Activated CD8-positive, alpha-beta T cell treated with anti-CD3 and anti-CD28 coated beads for 36 hours (primary cell): Measurements from ENCODE around the gene ACAA1. TPM values are rescaled to one million over a fixed set of nuclear protein-coding genes. Genes with fewer than 3 reads are reported as not detected.

ENCODE experiments used
- ATAC-seq: fragments of 200-7000 bp; cut with Tn5 transposase; one replicate; pipeline ENCODE4 v1.10.0; 2021; ENCODE audit warnings: mild to moderate bottlenecking, moderate library complexity
- CTCF ChIA-PET: fragments of 350-600 bp; sonication (Branson Sonifier 250); formaldehyde crosslinking; loops from one replicate; lab custom pipeline; 2021; ENCODE audit warnings: antibody characterized with exemption; lab: Charles Lee
- POLR2A ChIA-PET: fragments of 350-600 bp; sonication (Branson Sonifier 250); formaldehyde crosslinking; loops from one replicate; lab custom pipeline; 2021; ENCODE audit warnings: antibody characterized with exemption; lab: Charles Lee
- DNase-seq: peaks from one replicate; pipeline ENCODE4 v3.0.0-alpha.2; 2020
- H3K27ac Mint-ChIP-seq: one replicate; pipeline ENCODE4 v1.8.0; 2021; ENCODE audit warnings: mild to moderate bottlenecking, mixed read lengths
- H3K27me3 Mint-ChIP-seq: one replicate; pipeline ENCODE4 v1.8.0; 2021; ENCODE audit warnings: mixed read lengths
- H3K36me3 Mint-ChIP-seq: one replicate; pipeline ENCODE4 v1.8.0; 2021; ENCODE audit warnings: low read depth, mixed read lengths
- H3K4me1 Mint-ChIP-seq: one replicate; pipeline ENCODE4 v1.8.0; 2021; ENCODE audit warnings: low read depth, mixed read lengths
- H3K4me3 Mint-ChIP-seq: one replicate; pipeline ENCODE4 v1.8.0; 2021; ENCODE audit warnings: mild to moderate bottlenecking, moderate library complexity, mixed read lengths
- H3K9me3 Mint-ChIP-seq: one replicate; pipeline ENCODE4 v1.8.0; 2021; ENCODE audit warnings: mixed read lengths
- CTCF ChIP-seq: fragments of 200-600 bp; IDR thresholded peaks from one replicate; pipeline ENCODE4 v1.8.0; 2022; ENCODE audit warnings: antibody characterized with exemption, mild to moderate bottlenecking
- intact Hi-C: fragments of 100-400 bp; cut with micrococcal nuclease; formaldehyde crosslinking; loops from one replicate; pipeline ENCODE4 v1.10.0; 2022
- total RNA-seq, 2 experiments: library from RNA; stranded (reverse); gene quantifications; one replicate each; pipeline ENCODE4 v1.2.3, GENCODE V29; 2021

The ACAA1 gene
- total RNA-seq, 2 experiments from 2014 or later, result 70.1 to 72.0 TPM

GRCh38 chr3:38095669-38096483 is 41.1 kb downstream of the ACAA1 start:
- Mint-ChIP-seq H3K27ac (no peak overlapping the region), H3K36me3 (no peaks in the 10 kb centered on the region), H3K9me3 (no peaks in the 10 kb centered on the region), H3K27me3 (no peaks in the 10 kb centered on the region), H3K4me3 (no peak overlapping the region), H3K4me1 (no peaks in the 10 kb centered on the region)
- ATAC-seq, result no peak
- no peak for TF ChIP-seq CTCF
- no peak for DNase-seq
- intact Hi-C loops, result no loop called here
- POLR2A ChIA-PET, result interaction anchor here (0.9 kb wide), 1 partner anchor 23 kb away, joined by 3 read pairs; no protein-coding TSS in a partner anchor
- CTCF ChIA-PET, result no interaction called here

- no peaks in the 10 kb centered on the region for H3K4me1 Mint-ChIP-seq
These were observed 41.9 kb downstream of the ACAA1 start for GRCh38 chr3:38094999-38095398.

GRCh38 chr3:38090453-38090852 is 46.5 kb downstream of the ACAA1 start:
- H3K9me3 Mint-ChIP-seq, result no peaks in the 10 kb centered on the region
- intact Hi-C loops, result no loop called here
- H3K27ac Mint-ChIP-seq, result no peak overlapping the region
- no peak for DNase-seq
- no peaks in the 10 kb centered on the region for H3K36me3 Mint-ChIP-seq
- no peak for TF ChIP-seq CTCF
- CTCF ChIA-PET, result no interaction called here
- no peaks in the 10 kb centered on the region for H3K27me3 Mint-ChIP-seq
- H3K4me1 Mint-ChIP-seq, result no peaks in the 10 kb centered on the region
- ATAC-seq, result no peak
- no peak overlapping the region for H3K4me3 Mint-ChIP-seq
- POLR2A ChIA-PET, result no interaction called here

More at GRCh38 chr3:38094999-38095398, 41.9 kb downstream of the ACAA1 start:
- ChIA-PET POLR2A (interaction anchor here (0.9 kb wide), 1 partner anchor 23 kb away, joined by 3 read pairs; no protein-coding TSS in a partner anchor), CTCF (no interaction called here)
- Mint-ChIP-seq H3K4me3 (no peak overlapping the region), H3K36me3 (no peaks in the 10 kb centered on the region), H3K27ac (no peak overlapping the region), H3K9me3 (no peaks in the 10 kb centered on the region), H3K27me3 (no peaks in the 10 kb centered on the region)
- TF ChIP-seq CTCF, result no peak
- intact Hi-C loops, result no loop called here
- DNase-seq (no peak), ATAC-seq (no peak)

- CTCF ChIA-PET, result no interaction called here
- H3K4me1 Mint-ChIP-seq, result no peaks in the 10 kb centered on the region
- no peak overlapping the region for H3K27ac Mint-ChIP-seq
- peaks cover 2% of the 10 kb centered on the region for H3K9me3 Mint-ChIP-seq
- intact Hi-C loops, result no loop called here
- ATAC-seq, result no peak
- H3K4me3 Mint-ChIP-seq, result no peak overlapping the region
- DNase-seq, result no peak
- POLR2A ChIA-PET, result no interaction called here
- no peaks in the 10 kb centered on the region for H3K36me3 Mint-ChIP-seq
- no peaks in the 10 kb centered on the region for H3K27me3 Mint-ChIP-seq
- no peak for TF ChIP-seq CTCF
These were observed 47.8 kb downstream of the ACAA1 start for GRCh38 chr3:38089163-38089562.
